Ramos (cell line): ENCODE data around the gene CCNDBP1.
"Not testable (repeated sequence)": the region's sequence is repeated elsewhere in the genome, so short reads cannot be mapped to it uniquely, and the experiment has no call there.

Experiments
- in situ Hi-C: fragments of 300-500 bp; cut with MboI; formaldehyde crosslinking; loops from one replicate; pipeline ENCODE4 v1.14.3; 2022; ENCODE audit warnings: low sequenced_read_pairs; ENCODE audit not compliant: unreplicated experiment

CCNDBP1 gene

DNA sequence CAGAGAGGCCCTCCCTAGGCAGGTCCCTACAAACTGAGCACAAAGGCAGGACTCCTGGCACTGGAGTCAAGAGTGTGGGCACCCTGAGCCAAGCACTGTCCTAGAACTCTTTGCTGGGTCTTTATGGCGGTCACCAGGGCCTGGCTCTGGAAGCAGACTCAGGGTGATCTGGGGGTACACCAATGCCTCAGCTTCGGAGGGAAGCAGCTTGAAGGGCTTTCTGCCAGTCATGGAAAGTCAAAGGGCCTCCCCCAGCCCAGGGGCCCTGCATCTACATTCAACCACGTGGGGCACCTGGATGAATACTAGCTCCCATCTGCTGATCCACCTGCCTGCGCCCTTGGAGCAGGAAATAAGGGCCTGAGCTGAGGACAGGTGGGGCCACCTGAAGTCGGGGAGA lies 28.3 kb downstream of the CCNDBP1 start:
- in situ Hi-C loops, result loop anchor here (10.0 kb wide), 1 partner anchor 519 kb away; no protein-coding TSS in a partner anchor

DNA sequence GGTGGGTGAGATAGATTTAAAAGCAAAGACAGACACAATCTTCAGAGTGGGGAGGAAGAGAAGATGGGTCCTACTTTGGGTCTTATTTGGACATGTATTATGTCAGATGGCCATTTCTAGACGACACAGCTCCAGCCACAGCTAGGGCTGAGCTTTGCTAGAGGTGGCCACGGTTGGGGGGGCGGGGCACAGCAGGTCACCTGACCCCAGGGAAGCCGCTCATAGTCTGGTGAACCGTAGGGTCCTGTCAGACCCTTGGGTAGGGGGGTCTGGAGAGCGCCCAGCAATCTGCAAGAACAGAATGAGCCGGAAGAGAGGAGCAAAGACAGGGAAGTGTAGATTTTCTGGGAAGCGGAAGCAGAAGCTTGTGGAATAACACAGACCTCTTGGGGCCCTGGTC lies 29.0 kb downstream of the CCNDBP1 start:
- in situ Hi-C loops, result loop anchor here (10.0 kb wide), 1 partner anchor 519 kb away; no protein-coding TSS in a partner anchor

DNA sequence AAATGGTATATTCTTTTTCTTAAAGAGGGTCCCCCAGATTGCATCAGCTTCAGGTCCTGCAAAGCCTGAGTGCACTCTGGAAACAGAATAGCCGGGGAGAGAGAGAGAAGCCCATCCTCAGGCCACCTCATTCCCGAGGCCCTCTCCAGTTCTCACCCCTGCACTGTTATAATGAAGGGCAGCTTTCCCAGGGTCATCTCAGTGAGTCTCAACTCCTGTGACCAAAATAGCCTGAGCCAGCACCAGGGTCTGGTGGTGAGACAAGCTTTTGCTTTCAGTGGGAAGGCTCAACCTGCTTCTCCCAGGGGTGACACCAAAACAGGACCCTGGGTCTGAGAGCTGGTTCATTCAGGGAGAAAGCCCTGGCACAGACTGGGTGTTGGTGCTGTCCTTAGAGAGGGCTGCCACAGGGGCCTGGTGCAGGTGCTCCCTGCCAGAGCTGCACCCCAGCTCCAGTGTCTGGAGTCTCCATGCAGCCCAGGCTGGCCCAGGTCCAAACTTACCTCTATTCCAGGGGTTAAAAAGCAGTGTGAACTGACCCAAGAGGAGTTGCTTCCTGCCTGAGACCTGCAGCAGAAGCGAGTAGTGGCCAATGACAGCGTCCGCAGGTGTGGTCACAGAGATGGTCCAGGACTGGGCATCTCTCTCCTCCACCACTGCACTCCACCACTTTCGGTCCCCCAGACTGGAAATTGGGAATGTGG lies 29.5 kb downstream of the CCNDBP1 start:
- in situ Hi-C loops, result loop anchor here (10.0 kb wide), 1 partner anchor 520 kb away; no protein-coding TSS in a partner anchor

DNA sequence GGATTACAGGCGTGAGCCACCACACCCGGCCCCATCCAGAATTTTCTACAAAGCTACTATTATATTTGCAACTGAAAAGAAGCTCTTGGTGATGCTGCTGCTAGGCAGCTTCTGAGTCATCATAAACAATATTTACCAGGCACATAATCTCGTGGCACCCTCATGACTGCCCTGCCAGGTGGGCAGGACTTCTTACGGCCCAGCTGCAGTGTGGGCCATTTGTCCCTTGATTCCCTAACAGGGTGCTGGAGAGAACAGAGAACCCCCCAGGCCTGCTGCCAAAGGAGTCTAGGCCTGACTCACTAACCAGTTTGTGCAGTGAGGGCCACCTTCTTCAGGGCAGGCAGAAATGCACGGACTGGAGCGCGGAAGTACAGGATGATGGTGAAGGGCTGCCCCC lies 30.8 kb downstream of the CCNDBP1 start:
- in situ Hi-C loops, result loop anchor here (10.0 kb wide), 1 partner anchor 521 kb away; no protein-coding TSS in a partner anchor

DNA sequence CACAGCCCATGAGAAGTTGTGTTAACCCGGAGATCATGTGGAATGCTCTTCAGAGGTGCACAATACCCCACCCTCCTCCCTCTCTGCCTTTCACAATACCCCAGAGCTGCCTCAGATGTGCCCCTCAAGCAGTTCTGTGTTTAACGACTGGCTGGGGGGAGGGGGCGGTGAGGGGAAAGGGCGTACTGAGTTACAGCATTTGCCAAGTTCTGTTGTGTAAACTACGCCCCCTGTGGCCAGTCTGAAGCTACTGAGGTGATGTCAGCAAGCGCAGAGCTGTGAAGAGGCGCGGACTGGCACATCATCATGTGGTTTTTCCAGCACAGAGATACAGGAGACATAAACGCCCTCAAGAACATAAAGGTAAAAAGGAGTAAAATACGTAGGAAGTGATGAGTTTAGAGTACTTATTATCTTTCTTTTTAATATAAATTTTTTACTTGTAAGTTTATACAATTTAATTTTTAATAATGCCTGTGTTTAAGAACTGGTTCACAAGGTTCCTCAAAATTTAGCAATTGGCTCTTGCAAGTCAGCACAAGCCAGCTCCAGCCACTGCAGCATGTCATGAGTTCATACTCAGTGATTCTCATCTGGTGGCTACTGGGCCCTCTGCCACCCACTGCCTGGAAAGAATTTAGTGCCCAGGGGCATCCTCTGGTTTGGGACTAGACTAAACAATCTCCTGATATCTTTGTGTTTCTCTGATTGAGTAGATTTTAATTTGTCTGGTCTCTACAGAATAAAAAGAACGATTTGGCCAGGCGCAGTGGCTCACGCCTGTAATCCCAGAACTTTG lies 33.9 kb downstream of the CCNDBP1 start:
- in situ Hi-C loops, result loop anchor here (10.0 kb wide), 1 partner anchor 524 kb away; no protein-coding TSS in a partner anchor

DNA sequence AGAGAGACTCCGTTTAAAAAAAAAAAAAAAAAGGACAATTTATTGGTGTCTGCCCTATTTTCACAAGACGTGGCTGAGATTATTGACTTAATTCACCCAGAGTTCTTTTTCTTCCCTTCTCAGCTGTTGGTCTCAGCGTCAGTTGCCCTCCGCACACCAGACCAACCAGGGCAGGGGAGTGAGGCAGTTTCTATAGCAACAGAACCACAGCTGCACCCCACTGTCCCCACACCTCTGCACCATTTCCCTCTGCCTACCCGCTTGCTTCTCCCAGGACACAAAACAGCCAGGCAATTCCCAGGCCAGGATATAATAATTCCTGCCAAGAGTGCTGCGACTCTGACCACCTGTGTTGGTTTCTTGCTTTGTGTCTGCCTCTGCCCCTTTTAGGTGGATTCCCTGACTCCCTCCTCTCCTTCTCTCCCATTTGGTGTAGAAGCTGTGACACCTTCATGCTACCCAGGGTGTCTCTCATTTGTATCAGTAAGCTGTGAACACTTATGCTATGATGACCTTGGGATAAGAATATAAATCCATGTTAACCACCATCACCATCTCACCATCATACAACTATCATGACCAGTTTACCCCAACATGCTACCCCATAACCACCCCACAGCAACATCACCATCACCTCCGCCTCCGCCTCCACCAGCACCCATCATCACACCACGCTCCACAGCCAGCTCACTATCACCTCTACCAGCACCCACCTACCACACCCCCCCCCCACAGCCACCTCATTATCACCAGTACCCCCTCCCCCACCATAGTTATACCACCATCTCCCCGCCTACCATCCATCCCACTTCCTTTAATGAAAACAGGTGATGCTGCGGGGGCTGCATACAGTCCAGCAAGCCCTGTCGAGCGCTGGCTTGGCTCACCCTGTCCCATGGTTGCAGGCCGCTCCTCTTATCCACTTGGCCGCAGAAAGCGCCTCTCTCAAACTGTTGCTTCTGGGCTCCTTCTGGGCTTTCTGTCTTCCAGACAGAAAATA lies 35.0 kb downstream of the CCNDBP1 start:
- in situ Hi-C loops, result loop anchor here (10.0 kb wide), 1 partner anchor 525 kb away; no protein-coding TSS in a partner anchor

DNA sequence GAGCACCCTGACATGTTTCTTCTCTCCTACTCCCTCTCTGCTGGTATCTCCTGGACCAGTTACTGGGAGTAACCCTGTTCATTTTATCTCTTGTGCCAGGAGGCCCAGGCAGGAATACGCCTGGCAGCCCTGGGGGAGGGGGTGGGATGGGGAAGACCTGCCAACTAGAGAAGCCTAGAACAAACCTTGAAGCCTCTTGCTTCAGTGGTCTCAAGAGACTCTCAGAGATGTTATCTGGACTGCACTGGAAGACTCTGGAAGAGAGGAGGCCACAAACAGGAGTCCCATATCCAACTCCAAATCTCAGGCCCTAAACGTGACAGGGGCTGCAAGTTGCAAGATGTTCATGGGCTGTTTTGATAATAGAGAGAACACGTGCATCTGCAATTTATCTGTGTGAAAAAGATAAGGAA lies 35.8 kb downstream of the CCNDBP1 start, which contains the start of gene EPB42:
TSS of gene EPB42 (minus strand) at position 28 of the 413 bp plus-strand sequence. CDS start 193 bp downstream, outside the sequence.
- in situ Hi-C loops, result no loop called here

DNA sequence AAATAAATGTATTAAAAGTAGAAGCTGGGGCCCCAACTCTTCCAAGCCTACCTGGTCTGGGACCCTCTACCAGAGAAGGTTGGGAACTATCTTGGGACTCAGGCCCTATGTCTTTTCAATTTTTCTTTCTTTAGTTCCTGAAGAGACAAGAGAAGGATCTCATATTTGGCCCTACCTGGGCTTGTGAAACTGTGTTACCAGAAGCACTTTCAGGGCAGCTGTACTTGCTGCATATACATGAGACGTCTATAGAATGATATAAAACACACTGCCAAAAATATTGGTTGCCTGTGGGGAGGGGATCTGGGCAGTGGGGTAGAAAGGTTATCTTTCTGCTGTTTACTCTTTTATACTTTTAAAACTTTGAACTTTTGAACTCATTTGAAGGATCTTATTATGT lies 36.2 kb downstream of the CCNDBP1 start:
- in situ Hi-C loops, result no loop called here

DNA sequence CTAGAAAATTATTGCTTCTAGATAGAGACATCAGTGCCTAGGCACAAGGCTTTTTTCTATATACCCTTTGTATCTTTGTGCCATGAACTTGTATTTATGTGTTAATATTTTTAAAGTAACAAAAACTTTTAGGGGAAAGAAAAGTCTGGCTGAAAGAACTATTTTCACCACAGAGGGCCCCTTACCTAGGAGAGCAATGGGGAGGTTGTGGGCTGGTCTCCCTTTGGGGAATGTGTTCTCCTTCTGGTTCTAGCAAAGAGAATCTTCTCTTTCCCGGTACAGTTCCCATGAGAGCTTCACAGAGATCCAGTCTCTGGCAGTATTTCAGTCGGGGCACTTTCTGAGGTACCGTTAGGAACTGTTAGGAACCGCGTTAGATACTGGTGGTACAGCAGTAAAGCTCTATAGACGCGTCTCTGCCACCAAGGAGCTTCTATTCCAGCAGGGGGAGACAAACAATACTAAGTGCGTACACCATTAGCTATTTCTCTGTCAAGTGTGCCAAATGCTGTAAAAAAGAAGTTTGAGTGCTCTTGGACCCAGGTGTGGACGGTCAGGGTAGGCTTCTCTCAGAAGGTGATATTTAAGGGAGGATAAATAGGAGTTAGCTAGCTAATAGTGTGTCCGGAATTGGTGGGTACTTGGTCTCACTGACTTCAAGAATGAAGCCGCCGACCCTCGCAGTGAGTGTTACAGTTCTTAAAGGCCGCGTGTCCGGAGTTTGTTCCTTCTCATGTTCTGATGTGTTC lies 40.2 kb downstream of the CCNDBP1 start:
- in situ Hi-C loops, result no loop called here

DNA sequence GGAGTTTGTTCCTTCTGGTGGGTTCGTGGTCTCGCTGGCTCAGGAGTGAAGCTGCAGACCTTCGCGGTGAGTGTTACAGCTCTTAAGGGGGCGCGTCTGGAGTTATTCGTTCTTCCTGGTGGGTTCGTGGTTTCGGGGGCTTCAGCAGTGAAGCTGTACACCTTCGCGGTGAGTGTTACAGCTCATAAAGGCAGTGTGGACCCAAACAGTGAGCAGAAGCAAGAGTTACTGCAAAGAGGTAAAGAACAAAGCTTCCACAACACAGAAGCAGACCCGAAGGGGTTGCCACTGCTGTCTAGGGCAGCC lies 40.7 kb downstream of the CCNDBP1 start:
- in situ Hi-C loops, result not testable (repeated sequence)

DNA sequence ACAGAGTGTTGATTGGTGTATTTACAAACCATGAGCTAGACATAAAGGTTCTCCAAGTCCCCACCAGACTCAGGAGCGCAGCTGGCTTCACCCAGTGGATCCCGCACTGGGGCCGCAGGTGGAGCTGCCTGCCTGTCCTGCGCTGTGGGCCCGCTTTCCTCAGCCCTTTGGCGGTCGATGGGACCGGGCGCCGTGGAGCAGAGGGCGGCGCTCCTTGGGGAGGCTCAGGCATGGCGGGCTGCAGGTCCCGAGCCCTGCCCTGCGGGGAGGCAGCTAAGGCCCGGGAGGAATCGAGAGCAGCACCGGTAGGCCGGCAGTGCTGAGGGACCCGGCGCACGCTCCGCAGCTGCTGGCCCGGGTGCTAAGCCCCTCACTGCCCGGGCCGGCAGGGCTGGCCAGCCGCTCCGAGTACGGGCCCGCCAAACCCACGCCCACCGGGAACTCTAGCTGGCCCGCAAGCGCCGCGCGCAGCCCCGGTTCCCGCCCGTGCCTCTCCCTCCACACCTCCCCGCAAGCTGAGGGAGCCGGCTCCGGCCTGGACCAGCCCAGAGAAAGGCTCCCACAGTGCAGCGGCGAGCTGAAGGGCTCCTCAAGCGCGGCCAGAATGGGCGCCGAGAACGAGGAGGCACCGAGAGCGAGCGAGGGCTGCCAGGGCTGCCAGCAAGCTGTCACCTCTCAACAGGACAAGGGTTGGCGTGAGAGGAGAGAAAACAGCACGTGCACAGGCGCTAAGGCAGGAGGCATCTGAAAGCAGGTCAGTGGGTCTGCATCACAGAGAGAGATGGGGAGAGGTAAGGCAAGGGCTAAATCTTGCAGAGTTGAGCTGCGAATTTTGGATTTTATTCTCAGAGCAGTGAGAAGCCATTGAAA lies 41.5 kb downstream of the CCNDBP1 start:
- in situ Hi-C loops, result no loop called here

DNA sequence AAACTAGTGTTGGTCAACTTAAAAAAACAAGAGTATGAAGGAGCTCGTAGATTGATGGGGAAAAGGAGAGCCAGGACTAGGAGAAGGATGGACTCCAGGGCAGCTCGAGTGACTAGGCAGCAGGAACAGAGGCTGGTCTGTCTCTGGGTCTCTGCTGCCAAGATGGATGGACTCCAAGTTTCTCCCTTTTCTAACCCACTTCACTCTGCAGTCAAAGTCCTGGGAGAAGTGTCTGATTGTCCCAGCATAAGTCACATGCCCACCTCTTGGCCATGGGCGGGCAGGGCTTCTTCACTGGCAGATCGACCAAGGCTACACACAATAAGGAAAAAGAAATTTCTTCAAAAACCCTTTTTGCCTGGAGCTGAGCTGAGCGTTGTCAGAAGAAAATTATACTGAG lies 44.8 kb downstream of the CCNDBP1 start:
- in situ Hi-C loops, result no loop called here

DNA sequence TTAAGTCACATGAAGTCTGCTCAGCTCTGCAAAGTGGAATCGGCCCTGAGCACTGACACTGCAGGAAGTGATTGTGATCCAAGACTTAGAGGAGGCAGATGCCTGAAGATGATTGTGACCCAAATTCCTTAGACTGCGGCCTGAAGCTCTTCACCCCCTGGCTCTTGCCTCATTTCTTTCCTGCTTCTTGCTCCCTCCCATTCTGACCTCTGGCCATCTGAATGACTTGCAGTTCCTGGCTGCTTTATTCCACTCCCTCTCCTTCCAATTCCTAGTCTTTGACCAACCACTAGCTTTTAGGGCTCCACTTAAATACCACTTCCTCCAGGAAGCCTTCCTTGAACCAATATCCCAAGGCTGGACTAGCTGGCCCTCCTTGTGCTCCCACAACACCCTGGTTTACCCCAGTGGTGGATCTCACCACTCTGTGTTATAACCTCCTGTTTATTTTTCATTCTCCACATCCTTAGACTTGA lies 45.5 kb downstream of the CCNDBP1 start:
- in situ Hi-C loops, result no loop called here

DNA sequence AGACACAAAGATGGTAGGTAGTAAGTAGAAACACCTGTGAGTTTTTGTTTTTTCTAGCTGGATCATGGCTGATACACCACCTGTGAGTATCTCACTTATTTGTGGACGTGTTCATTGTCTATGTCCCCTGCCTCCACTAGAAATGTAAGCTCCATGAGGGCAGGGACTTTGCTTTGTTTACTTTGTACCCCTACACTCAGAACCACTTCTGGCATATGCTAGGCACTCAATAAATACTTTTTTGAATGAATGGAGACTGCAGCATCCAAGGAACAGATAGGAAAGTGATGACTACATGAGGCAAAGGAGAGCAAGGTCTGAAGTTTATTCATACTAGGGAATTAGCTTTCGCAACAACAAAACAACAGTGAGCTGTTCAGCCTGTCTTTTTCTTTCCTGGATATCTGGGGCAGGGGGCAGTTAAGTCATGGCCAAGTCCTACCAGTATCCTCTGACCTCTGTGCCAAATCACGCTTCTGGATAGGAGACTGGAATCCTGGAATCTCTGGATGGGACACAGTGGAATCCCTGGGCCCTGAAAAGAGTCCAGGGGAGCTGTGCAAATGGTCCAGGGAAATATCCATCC lies 47.2 kb downstream of the CCNDBP1 start:
- in situ Hi-C loops, result no loop called here

DNA sequence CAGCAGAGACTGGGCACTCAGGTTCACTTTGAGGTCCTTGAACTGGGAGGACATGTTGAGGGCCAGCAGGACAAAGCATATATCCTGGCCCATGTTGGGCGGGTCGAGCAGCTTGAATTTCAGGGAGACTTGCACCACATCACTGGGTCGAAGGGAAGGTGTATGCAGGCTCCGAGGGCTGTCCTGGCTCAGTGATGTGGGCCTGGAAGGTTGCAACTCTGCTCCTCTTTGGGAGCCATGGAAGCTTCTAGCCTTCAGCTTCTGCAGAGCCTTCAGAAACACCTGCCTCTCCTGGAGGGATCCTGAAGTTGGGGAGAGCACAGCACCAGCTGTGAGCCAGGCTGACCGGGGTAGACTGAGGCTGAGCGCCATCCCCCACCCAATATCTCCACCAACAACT lies 50.3 kb downstream of the CCNDBP1 start:
- in situ Hi-C loops, result no loop called here

DNA sequence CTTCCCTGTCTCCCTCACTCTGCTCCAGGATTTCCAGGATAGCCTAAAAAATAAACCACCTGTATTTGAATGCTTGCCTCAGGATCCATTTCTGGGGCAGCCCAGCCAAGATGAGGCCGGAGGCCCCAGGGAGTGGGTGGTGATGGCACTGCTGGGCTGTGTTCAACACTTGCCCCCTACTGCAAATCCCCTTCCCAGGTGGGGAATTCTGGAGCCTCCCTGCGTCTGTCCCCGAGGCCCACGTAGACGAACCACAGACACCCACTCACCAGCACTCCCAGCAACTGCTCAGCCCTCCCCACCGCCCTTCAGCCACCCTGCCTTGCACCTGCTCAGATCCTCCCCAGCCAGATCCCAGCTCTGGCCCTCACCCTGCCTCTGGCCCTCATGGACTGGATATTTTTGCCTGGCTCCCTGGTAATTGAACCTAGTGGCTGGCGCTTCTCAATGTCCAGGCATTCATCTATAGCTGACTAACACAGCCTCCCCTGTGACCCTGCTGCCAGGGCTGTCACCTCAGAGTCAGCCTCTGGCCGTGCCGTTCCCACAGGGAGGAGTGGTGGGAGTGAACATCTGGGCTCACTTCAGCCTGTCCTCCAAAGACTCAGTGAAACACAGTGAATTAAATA lies 52.8 kb downstream of the CCNDBP1 start:
- in situ Hi-C loops, result no loop called here

DNA sequence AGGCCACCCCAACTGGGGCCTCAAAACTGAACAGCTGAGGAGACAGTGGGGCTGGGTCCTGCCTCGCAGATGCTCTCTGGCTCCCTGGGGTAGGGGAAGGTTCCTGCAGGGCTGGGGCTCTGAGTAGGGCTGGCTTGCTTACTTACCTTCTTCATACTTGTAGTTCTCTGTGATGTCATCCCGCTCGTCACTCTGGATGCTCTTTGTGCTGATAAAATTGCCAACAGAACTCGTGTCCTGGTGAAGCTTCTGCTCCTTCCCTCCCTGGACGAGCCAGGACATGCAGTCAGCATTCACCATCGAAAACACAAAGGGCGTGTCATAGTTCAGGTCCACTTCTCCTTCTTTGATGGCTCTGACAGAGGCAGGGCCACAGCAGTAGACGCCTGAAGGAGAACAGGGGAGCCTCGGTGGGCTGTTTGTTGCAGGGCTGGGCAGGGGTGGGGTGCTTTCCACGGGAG lies 53.5 kb downstream of the CCNDBP1 start:
- in situ Hi-C loops, result no loop called here
